H9 (cell line): ENCODE measurements around the gene STXBP6. TPM values are rescaled to one million over a fixed set of nuclear protein-coding genes. Genes with fewer than 3 reads are reported as not detected.

ENCODE experiments used
- DNase-seq: peaks from one replicate; pipeline ENCODE4 v3.0.0-alpha.2; 2017
- H2AFZ ChIP-seq: one replicate; pipeline ENCODE4 v1.6.1; 2013; ENCODE audit warnings: mild to moderate bottlenecking, low read length, control low read depth, moderate library complexity
- H2AK5ac ChIP-seq: 2 replicates; pipeline ENCODE4 v1.6.1; 2013; ENCODE audit warnings: low read length, control low read depth, mixed read lengths; ENCODE audit not compliant: insufficient read length
- H2BK120ac ChIP-seq: one replicate; pipeline ENCODE4 v1.6.1; 2013; ENCODE audit warnings: low read depth, mild to moderate bottlenecking, low read length, control low read depth, inconsistent platforms; ENCODE audit not compliant: poor library complexity, severe bottlenecking
- H2BK12ac ChIP-seq: 2 replicates; pipeline ENCODE4 v1.6.1; 2013; ENCODE audit warnings: low read length, control low read depth, mixed read lengths, low read depth; ENCODE audit not compliant: insufficient read length
- H2BK15ac ChIP-seq: 2 replicates; pipeline ENCODE4 v1.6.1; 2013; ENCODE audit warnings: low read depth, low read length, control low read depth
- H2BK20ac ChIP-seq: one replicate; pipeline ENCODE4 v1.6.1; 2013; ENCODE audit warnings: low read depth, mild to moderate bottlenecking, low read length, control low read depth, inconsistent platforms; ENCODE audit not compliant: poor library complexity, severe bottlenecking
- H2BK5ac ChIP-seq: 2 replicates; pipeline ENCODE4 v1.6.1; 2013; ENCODE audit warnings: low read length, control low read depth, mixed read lengths; ENCODE audit not compliant: insufficient read length
- H3K14ac ChIP-seq: 2 replicates; pipeline ENCODE4 v1.6.1; 2013; ENCODE audit warnings: low read length, control low read depth; ENCODE audit not compliant: insufficient read depth
- H3K18ac ChIP-seq: 2 replicates; pipeline ENCODE4 v1.6.1; 2013; ENCODE audit warnings: low read depth, mild to moderate bottlenecking, mixed read lengths, low read length, control low read depth; ENCODE audit not compliant: insufficient read length
- H3K23ac ChIP-seq: 2 replicates; pipeline ENCODE4 v1.6.1; 2013; ENCODE audit warnings: low read length, control low read depth, mixed read lengths, low read depth; ENCODE audit not compliant: insufficient read length
- H3K23me2 ChIP-seq: 2 replicates; pipeline ENCODE4 v1.6.1; 2013; ENCODE audit warnings: low read depth, mild to moderate bottlenecking, mixed read lengths, low read length, control low read depth; ENCODE audit not compliant: insufficient read length, poor library complexity, severe bottlenecking
- H3K27ac ChIP-seq: 2 replicates; pipeline ENCODE4 v1.5.1; 2013; ENCODE audit warnings: low read length, control low read depth, mixed read lengths, low read depth; ENCODE audit not compliant: insufficient read length
- H3K27me3 ChIP-seq: 2 replicates; pipeline ENCODE4 v1.6.1; 2013; ENCODE audit warnings: low read length, control low read depth, inconsistent platforms; ENCODE audit not compliant: insufficient read depth
- H3K4ac ChIP-seq: 2 replicates; pipeline ENCODE4 v1.6.1; 2013; ENCODE audit warnings: low read depth, mild to moderate bottlenecking, control low read depth, inconsistent platforms, low read length, moderate library complexity
- H3K4me1 ChIP-seq: 2 replicates; pipeline ENCODE4 v1.6.1; 2013; ENCODE audit warnings: low read length, control low read depth, inconsistent platforms; ENCODE audit not compliant: insufficient read depth
- H3K4me2 ChIP-seq: 2 replicates; pipeline ENCODE4 v1.6.1; 2013; ENCODE audit warnings: low read length, control low read depth, mixed read lengths; ENCODE audit not compliant: insufficient read length, insufficient read depth
- H3K56ac ChIP-seq: 2 replicates; pipeline ENCODE4 v1.6.1; 2013; ENCODE audit warnings: low read depth, mild to moderate bottlenecking, mixed read lengths, low read length, control low read depth; ENCODE audit not compliant: insufficient read length
- H3K79me1 ChIP-seq: 2 replicates; pipeline ENCODE4 v1.6.1; 2013; ENCODE audit warnings: low read depth, mild to moderate bottlenecking, moderate library complexity, low read length, control low read depth, inconsistent platforms; ENCODE audit not compliant: insufficient read depth, poor library complexity, severe bottlenecking
- H3K79me2 ChIP-seq: 2 replicates; pipeline ENCODE4 v1.6.1; 2013; ENCODE audit warnings: low read length, control low read depth, inconsistent platforms; ENCODE audit not compliant: insufficient read depth
- H3K9ac ChIP-seq: 2 replicates; pipeline ENCODE4 v1.6.1; 2013; ENCODE audit warnings: low read length, control low read depth, mixed read lengths; ENCODE audit not compliant: insufficient read length; ENCODE audit errors: extremely low read depth
- H3K9me3 ChIP-seq: one replicate; pipeline ENCODE4 v1.6.1; 2013; ENCODE audit warnings: low read depth, low read length, inconsistent platforms; ENCODE audit not compliant: control insufficient read depth
- H3T11ph ChIP-seq: one replicate; pipeline ENCODE4 v1.6.1; 2013; ENCODE audit warnings: mild to moderate bottlenecking, low read length, control low read depth, inconsistent platforms
- H4K20me1 ChIP-seq: one replicate; pipeline ENCODE4 v1.6.1; 2013; ENCODE audit not compliant: control insufficient read depth, insufficient read length, insufficient read depth
- H4K5ac ChIP-seq: 2 replicates; pipeline ENCODE4 v1.6.1; 2013; ENCODE audit warnings: low read depth, mild to moderate bottlenecking, mixed read lengths, low read length, control low read depth; ENCODE audit not compliant: insufficient read length
- H4K8ac ChIP-seq: replicated peaks from 2 replicates; pipeline ENCODE4 v1.6.1; 2013; ENCODE audit warnings: low read length, control low read depth, mixed read lengths, low read depth; ENCODE audit not compliant: insufficient read length
- H4K91ac ChIP-seq: 2 replicates; pipeline ENCODE4 v1.6.1; 2013; ENCODE audit warnings: low read depth, mild to moderate bottlenecking, moderate library complexity, mixed read lengths, low read length, control low read depth; ENCODE audit not compliant: insufficient read length
- H3K27ac Mint-ChIP-seq, 3 experiments: 2 replicates in 2 of 3; 3 replicates in 1 of 3; pipeline ENCODE4 v1.8.0; 2020 to 2021; ENCODE audit warnings: mixed read lengths in 3 of 3, mild to moderate bottlenecking in 1 of 3, moderate library complexity in 1 of 3
- H3K27me3 Mint-ChIP-seq: 2 replicates; pipeline ENCODE4 v1.8.0; 2021; ENCODE audit warnings: low read depth, mild to moderate bottlenecking, moderate library complexity, mixed read lengths
- H3K36me3 Mint-ChIP-seq, 3 experiments: 2 replicates in 2 of 3; 3 replicates in 1 of 3; pipeline ENCODE4 v1.8.0; 2020 to 2021; ENCODE audit warnings: low read depth in 3 of 3, mixed read lengths in 3 of 3; ENCODE audit not compliant: insufficient read depth in 1 of 3
- H3K4me1 Mint-ChIP-seq, 2 experiments: 2 replicates each; pipeline ENCODE4 v1.8.0; 2020; ENCODE audit warnings: mixed read lengths in 2 of 2
- H3K4me3 Mint-ChIP-seq, 2 experiments: 2 replicates in 1 of 2; 3 replicates in 1 of 2; pipeline ENCODE4 v1.8.0; 2020 to 2021; ENCODE audit warnings: mild to moderate bottlenecking in 2 of 2, mixed read lengths in 2 of 2, moderate library complexity in 1 of 2
- H3K9me3 Mint-ChIP-seq, 2 experiments: 2 replicates in 1 of 2; 3 replicates in 1 of 2; pipeline ENCODE4 v1.8.0; 2020; ENCODE audit warnings: mild to moderate bottlenecking in 2 of 2, mixed read lengths in 2 of 2, moderate library complexity in 1 of 2
- CTCF ChIP-seq: fragments of 200-600 bp; sonication (generic); conservative IDR thresholded peaks from 3 replicates; pipeline ENCODE4 v1.8.0; 2021; ENCODE audit warnings: antibody characterized with exemption, mild to moderate bottlenecking
- WGBS: extraction: QIAGEN DNeasy Blood & Tissue Kit; methylation state at CpG from one replicate; pipeline ENCODE4 v1.1.7; 2013; ENCODE audit warnings: missing lambda C conversion rate, low lambda C conversion rate, mixed read lengths; ENCODE audit not compliant: insufficient read length; ENCODE audit errors: extremely low coverage; 5-methylcytosine and 5-hydroxymethylcytosine counted together
- total RNA-seq: library from RNA; stranded (reverse); gene quantifications from 2 replicates; pipeline ENCODE4 v1.2.1, GENCODE V29; 2021

STXBP6 gene
- total RNA-seq, 1 experiment from 2014 or later = 3.6 TPM

- Mint-ChIP-seq H3K36me3 (no peaks in the 10 kb centered on the region), H3K9me3 (no peaks in the 10 kb centered on the region), H3K27me3 (no peaks in the 10 kb centered on the region), H3K27ac (no peak overlapping the region), H3K4me1 (peaks cover 0 to 3% of the 10 kb centered on the region in 2 experiments; a peak in 1 of 4 replicates), H3K4me3 (no peak overlapping the region)
- Histone ChIP-seq H3K23me2 (no peaks in the 10 kb centered on the region), H2AK5ac (no peak overlapping the region), H3K14ac (no peak overlapping the region), H3K18ac (no peak overlapping the region), H3K23ac (no peak overlapping the region), H3K9me3 (no peaks in the 10 kb centered on the region), H3K27me3 (no peaks in the 10 kb centered on the region), H2BK12ac (no peak overlapping the region), H3K9ac (no peak overlapping the region), H2BK5ac (no peak overlapping the region), H2BK120ac (no peak overlapping the region), H4K91ac (no peak overlapping the region), H2AFZ (no peak overlapping the region), H3K79me2 (0 out of 2 replicates have a peak, but pooled peaks cover 2% of the 10 kb centered on the region), H3K4me2 (no peak overlapping the region), H3K56ac (no peak overlapping the region), H3T11ph (no peak overlapping the region), H4K20me1 (no peaks in the 10 kb centered on the region), H2BK20ac (no peak overlapping the region), H3K4ac (no peak overlapping the region), H3K4me1 (no peaks in the 10 kb centered on the region; the same call in 1 of the 2 replicates), H2BK15ac (no peak overlapping the region), H4K5ac (no peak overlapping the region), H3K79me1 (no peaks in the 10 kb centered on the region), H4K8ac (no peak overlapping the region), H3K27ac (no peak overlapping the region)
- no CpG with 5 or more reads among the region's 6 CpGs for WGBS
- no peak for TF ChIP-seq CTCF
- DNase-seq = no peak
These were observed 67.3 kb downstream of the STXBP6 start for GRCh38 chr14:24982472-24983155.
